ENCODE data around the gene BMS1.

DNA sequence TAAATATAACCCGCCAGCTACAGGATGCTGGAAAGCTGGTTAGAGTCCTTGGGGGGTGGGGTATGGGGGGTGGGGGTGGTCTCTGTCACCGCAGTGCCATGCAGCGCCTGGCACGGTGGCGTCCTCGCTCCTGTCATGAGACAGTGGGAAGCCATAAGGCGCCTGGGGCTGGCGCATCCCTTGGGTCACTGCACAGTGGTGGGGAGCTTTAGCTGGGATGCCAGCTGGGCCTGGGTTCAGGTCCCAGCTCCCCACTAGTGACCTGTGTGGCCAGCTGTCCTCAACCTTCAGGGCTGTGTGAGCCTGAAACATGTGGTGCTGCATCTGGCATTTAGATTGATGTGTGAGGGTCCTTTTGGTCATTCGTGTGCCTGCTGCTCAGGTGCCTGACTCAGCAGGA is 93.9 kb downstream of the BMS1 start:
- TF ChIP-seq, protein P1, sequence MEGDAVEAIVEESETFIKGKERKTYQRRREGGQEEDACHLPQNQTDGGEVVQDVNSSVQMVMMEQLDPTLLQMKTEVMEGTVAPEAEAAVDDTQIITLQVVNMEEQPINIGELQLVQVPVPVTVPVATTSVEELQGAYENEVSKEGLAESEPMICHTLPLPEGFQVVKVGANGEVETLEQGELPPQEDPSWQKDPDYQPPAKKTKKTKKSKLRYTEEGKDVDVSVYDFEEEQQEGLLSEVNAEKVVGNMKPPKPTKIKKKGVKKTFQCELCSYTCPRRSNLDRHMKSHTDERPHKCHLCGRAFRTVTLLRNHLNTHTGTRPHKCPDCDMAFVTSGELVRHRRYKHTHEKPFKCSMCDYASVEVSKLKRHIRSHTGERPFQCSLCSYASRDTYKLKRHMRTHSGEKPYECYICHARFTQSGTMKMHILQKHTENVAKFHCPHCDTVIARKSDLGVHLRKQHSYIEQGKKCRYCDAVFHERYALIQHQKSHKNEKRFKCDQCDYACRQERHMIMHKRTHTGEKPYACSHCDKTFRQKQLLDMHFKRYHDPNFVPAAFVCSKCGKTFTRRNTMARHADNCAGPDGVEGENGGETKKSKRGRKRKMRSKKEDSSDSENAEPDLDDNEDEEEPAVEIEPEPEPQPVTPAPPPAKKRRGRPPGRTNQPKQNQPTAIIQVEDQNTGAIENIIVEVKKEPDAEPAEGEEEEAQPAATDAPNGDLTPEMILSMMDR (IDR thresholded peaks at IDR 0.05; ENCODE audit: insufficient read depth, low read length): no peak
- TF ChIP-seq, protein P2, sequence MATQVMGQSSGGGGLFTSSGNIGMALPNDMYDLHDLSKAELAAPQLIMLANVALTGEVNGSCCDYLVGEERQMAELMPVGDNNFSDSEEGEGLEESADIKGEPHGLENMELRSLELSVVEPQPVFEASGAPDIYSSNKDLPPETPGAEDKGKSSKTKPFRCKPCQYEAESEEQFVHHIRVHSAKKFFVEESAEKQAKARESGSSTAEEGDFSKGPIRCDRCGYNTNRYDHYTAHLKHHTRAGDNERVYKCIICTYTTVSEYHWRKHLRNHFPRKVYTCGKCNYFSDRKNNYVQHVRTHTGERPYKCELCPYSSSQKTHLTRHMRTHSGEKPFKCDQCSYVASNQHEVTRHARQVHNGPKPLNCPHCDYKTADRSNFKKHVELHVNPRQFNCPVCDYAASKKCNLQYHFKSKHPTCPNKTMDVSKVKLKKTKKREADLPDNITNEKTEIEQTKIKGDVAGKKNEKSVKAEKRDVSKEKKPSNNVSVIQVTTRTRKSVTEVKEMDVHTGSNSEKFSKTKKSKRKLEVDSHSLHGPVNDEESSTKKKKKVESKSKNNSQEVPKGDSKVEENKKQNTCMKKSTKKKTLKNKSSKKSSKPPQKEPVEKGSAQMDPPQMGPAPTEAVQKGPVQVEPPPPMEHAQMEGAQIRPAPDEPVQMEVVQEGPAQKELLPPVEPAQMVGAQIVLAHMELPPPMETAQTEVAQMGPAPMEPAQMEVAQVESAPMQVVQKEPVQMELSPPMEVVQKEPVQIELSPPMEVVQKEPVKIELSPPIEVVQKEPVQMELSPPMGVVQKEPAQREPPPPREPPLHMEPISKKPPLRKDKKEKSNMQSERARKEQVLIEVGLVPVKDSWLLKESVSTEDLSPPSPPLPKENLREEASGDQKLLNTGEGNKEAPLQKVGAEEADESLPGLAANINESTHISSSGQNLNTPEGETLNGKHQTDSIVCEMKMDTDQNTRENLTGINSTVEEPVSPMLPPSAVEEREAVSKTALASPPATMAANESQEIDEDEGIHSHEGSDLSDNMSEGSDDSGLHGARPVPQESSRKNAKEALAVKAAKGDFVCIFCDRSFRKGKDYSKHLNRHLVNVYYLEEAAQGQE (IDR thresholded peaks at IDR 0.05; ENCODE audit: insufficient replicate concordance, low read depth): no peak
- TF ChIP-seq POLR2AphosphoS5 (IDR thresholded peaks at IDR 0.05; ENCODE audit: low read depth) (no peak), SPI1 (IDR thresholded peaks at IDR 0.05; ENCODE audit: borderline replicate concordance, low read depth) (no peak), GABPA (IDR thresholded peaks at IDR 0.05; ENCODE audit: low read depth) (no peak)
